DOHH2 (cell line): Measurements from ENCODE around the gene SPRY1.

ENCODE experiments used
- H3F3A ChIP-seq: fragments of 200-600 bp; sonication (generic), shearing (Covaris generic); 2 replicates; pipeline ENCODE4 v1.6.0; 2016; ENCODE audit warnings: antibody characterized with exemption, mild to moderate bottlenecking; ENCODE audit not compliant: control insufficient read depth, insufficient read depth
- H3K27ac ChIP-seq: fragments of 200-600 bp; sonication (generic); 2 replicates; pipeline ENCODE4 v1.5.1; 2014; ENCODE audit warnings: low read depth, mild to moderate bottlenecking, low read length, moderate library complexity
- H3K27me3 ChIP-seq: fragments of 200-600 bp; sonication (generic); 2 replicates; pipeline ENCODE4 v1.6.1; 2014; ENCODE audit warnings: mild to moderate bottlenecking, low read length, mixed read lengths; ENCODE audit not compliant: control insufficient read depth
- H3K36me3 ChIP-seq: fragments of 200-600 bp; sonication (generic); 2 replicates; pipeline ENCODE4 v1.6.1; 2014; ENCODE audit warnings: mild to moderate bottlenecking, low read length, moderate library complexity, mixed read lengths; ENCODE audit not compliant: control insufficient read depth
- H3K4me1 ChIP-seq: fragments of 200-600 bp; sonication (generic); 2 replicates; pipeline ENCODE4 v1.6.1; 2014; ENCODE audit warnings: mild to moderate bottlenecking, low read length, mixed read lengths; ENCODE audit not compliant: control insufficient read depth
- H3K4me2 ChIP-seq: fragments of 200-600 bp; sonication (generic); 2 replicates; pipeline ENCODE4 v1.6.0; 2014; ENCODE audit warnings: mild to moderate bottlenecking, low read length, moderate library complexity
- H3K4me3 ChIP-seq: fragments of 200-600 bp; sonication (generic); 2 replicates; pipeline ENCODE4 v1.5.1; 2014; ENCODE audit warnings: mild to moderate bottlenecking, low read length, mixed read lengths
- H3K79me2 ChIP-seq: fragments of 200-600 bp; sonication (generic); 2 replicates; pipeline ENCODE4 v1.6.1; 2014; ENCODE audit warnings: mild to moderate bottlenecking, low read length, mixed read lengths; ENCODE audit not compliant: control insufficient read depth
- H3K9me2 ChIP-seq: fragments of 200-600 bp; sonication (generic); replicated peaks from 2 replicates; pipeline ENCODE4 v1.6.1; 2014; ENCODE audit warnings: mild to moderate bottlenecking, low read length, mixed read lengths; ENCODE audit not compliant: control insufficient read depth
- H3K9me3 ChIP-seq: fragments of 200-600 bp; sonication (generic); 2 replicates; pipeline ENCODE4 v1.6.1; 2014; ENCODE audit warnings: antibody characterized with exemption, low read length, mixed read lengths; ENCODE audit not compliant: control insufficient read depth, insufficient read depth
- H4K20me1 ChIP-seq: fragments of 200-600 bp; sonication (generic); 2 replicates; pipeline ENCODE4 v1.6.0; 2014; ENCODE audit warnings: low read depth, mild to moderate bottlenecking, antibody characterized with exemption, low read length, moderate library complexity; ENCODE audit not compliant: control insufficient read depth, insufficient read depth
- EZH2phosphoT487 ChIP-seq: fragments of 200-600 bp; sonication (generic); IDR thresholded peaks from 2 replicates; pipeline ENCODE4 v1.6.1; 2017; ENCODE audit warnings: borderline replicate concordance, mild to moderate bottlenecking, antibody characterized with exemption, low read length, moderate library complexity, mixed read lengths
- TF ChIP-seq, protein P1 (sequence below): fragments of 200-600 bp; sonication (generic); IDR thresholded peaks from one replicate; pipeline ENCODE4 v1.5.1; 2014; ENCODE audit warnings: antibody characterized with exemption, mild to moderate bottlenecking, low read depth, low read length; ENCODE audit not compliant: poor library complexity, severe bottlenecking

Gene SPRY1

DNA sequence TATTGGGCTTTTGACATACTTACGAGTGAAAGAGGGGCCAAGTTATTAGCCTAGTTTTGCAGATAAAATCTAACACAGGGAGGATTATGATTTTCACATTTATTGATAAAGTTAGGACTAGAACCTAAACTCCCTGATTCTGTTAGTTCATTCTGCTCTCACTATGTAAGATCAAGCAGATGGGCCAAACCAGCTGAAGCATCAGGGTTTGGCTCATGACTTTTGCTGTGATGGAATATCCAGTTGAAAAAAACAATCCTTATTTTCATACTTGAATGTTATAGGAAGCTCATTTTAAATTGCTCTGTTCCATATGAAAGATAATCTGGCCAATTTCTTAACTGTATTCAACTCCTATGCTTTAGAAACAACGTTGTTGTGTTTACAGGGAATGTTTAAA lies 21.2 kb downstream of the SPRY1 start:
- Histone ChIP-seq H4K20me1 (no peaks in the 10 kb centered on the region), H3K9me3 (no peaks in the 10 kb centered on the region), H3K79me2 (no peaks in the 10 kb centered on the region), H3K4me2 (no peak overlapping the region), H3K27ac (no peak overlapping the region), H3F3A (no peaks in the 10 kb centered on the region), H3K36me3 (no peaks in the 10 kb centered on the region), H3K4me3 (no peak overlapping the region), H3K9me2 (no peaks in the 10 kb centered on the region), H3K27me3 (no peaks in the 10 kb centered on the region), H3K4me1 (peaks cover 3% of the 10 kb centered on the region; the same call in 1 of the 2 replicates)
- no peak for TF ChIP-seq EZH2phosphoT487
- TF ChIP-seq, protein P1, sequence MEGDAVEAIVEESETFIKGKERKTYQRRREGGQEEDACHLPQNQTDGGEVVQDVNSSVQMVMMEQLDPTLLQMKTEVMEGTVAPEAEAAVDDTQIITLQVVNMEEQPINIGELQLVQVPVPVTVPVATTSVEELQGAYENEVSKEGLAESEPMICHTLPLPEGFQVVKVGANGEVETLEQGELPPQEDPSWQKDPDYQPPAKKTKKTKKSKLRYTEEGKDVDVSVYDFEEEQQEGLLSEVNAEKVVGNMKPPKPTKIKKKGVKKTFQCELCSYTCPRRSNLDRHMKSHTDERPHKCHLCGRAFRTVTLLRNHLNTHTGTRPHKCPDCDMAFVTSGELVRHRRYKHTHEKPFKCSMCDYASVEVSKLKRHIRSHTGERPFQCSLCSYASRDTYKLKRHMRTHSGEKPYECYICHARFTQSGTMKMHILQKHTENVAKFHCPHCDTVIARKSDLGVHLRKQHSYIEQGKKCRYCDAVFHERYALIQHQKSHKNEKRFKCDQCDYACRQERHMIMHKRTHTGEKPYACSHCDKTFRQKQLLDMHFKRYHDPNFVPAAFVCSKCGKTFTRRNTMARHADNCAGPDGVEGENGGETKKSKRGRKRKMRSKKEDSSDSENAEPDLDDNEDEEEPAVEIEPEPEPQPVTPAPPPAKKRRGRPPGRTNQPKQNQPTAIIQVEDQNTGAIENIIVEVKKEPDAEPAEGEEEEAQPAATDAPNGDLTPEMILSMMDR: no peak

DNA sequence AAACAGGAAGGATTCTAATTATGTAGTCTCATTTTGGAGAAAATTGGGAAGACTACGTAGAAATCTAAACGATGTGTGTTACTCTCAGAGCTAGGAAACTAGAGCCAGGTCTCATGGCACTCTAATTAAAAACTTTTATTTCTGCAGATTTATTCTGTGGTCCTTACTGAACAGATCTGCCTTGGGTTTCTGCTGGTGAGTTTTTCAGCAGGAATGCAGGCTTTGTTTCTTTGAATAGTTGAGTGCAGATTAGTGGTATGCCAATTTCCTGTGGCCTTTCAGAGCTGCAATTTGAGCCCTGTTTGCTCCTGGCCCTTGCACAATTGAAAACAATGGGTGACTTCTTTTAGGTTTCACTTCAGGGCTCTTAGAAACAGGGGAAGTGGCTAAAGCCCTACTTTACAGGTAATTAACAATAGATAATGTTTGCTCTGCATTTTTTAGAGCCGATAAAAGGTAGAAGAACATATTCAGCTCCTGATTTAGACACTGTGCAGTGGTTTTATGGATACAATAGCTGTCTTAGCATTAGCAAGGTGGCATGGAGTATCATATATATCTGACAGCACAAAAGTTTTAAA lies 21.8 kb downstream of the SPRY1 start:
- TF ChIP-seq, protein P1: no peak
- TF ChIP-seq EZH2phosphoT487: no peak
- Histone ChIP-seq H3K79me2 (no peaks in the 10 kb centered on the region), H3K4me3 (no peak overlapping the region), H3K36me3 (no peaks in the 10 kb centered on the region), H3K9me2 (no peaks in the 10 kb centered on the region), H4K20me1 (no peaks in the 10 kb centered on the region), H3K27ac (no peak overlapping the region), H3K4me1 (peaks cover 3% of the 10 kb centered on the region; the same call in 1 of the 2 replicates), H3K27me3 (no peaks in the 10 kb centered on the region), H3F3A (no peaks in the 10 kb centered on the region), H3K9me3 (no peaks in the 10 kb centered on the region), H3K4me2 (no peak overlapping the region)

DNA sequence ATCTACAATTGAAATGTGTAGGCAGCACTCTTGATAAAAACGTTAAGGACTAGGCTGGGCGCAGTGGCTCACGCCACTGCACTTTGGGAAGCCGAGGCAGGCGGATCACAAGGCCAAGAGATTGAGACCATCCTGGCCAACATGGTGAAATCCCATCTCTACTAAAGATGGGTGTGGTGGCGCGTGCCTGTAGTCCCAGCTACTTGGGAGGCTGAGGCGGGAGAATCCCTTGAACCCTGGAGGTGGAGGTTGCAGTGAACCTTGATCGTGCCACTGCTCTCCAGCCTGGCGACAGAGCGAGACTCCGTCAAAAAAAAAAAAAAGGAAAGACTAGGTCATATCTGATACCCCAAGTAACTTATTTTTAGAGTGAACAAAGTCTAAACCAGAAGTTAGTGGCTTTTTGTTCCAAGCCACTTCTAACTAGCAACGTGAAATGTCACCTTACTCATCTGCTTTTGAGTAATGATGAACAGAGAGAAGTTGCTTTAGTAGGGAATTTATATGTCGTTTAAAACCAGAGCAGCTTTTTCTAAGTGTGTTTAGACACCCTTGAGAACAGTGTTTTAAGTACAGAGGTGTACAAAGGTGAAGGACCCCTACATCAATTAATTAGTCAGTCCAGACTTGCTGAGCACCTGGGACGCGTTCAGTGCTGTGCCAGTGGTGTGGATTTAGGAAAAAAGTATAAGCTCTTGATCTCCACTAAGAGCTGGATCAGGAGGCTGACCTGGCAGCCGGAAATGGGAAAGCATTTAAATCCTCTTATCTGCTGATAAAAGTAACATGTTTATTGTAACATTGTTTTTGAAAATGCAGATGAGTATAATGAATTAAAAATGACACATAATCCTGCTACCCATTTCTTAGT lies 23.5 kb downstream of the SPRY1 start:
- Histone ChIP-seq H3K27ac (no peak overlapping the region), H3K4me1 (peaks cover 10% of the 10 kb centered on the region), H3K36me3 (no peaks in the 10 kb centered on the region)

More for the DNA sequence above, 23.5 kb downstream of the SPRY1 start:
- no peaks in the 10 kb centered on the region for H3K27me3 ChIP-seq
- H3K79me2 ChIP-seq: no peaks in the 10 kb centered on the region
- no peak for TF ChIP-seq EZH2phosphoT487
- TF ChIP-seq, protein P1: no peak
- H3K4me2 ChIP-seq: no peak overlapping the region
- no peaks in the 10 kb centered on the region for H3K9me2 ChIP-seq
- H3F3A ChIP-seq: no peaks in the 10 kb centered on the region
- no peaks in the 10 kb centered on the region for H3K9me3 ChIP-seq
- H4K20me1 ChIP-seq: no peaks in the 10 kb centered on the region
- H3K4me3 ChIP-seq: no peak overlapping the region
